NCI-H2227 (cell line): ENCODE data around the gene MRRF.

Source experiments
- DNase-seq: peaks from one replicate; lab custom pipeline; 2025; ENCODE audit not compliant: unreplicated experiment; lab: John Stamatoyannopoulos, UW

Gene MRRF

GRCh38 chr9:122378236-122378635, 113.6 kb downstream of the MRRF start:
- no peak for DNase-seq

DNA sequence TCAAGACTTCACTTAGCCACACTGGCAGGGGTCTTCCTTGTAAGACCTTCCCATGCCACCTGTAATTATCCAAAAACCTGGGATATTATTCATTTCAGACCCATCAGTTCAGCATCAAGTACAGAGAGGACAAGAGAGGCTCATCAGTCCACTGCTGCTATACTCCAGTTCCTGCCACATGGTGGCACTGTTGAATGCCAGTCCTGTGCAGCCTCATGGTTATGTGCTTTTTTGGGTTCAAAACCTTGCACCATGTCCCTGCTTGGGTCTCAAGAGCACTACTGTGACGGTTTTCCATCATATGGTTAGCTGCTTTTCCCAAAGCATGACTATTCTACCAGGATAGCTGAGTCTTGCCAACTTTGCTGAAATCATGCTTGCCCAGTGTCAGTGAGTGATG, 114.7 kb downstream of the MRRF start:
- DNase-seq = no peak

DNA sequence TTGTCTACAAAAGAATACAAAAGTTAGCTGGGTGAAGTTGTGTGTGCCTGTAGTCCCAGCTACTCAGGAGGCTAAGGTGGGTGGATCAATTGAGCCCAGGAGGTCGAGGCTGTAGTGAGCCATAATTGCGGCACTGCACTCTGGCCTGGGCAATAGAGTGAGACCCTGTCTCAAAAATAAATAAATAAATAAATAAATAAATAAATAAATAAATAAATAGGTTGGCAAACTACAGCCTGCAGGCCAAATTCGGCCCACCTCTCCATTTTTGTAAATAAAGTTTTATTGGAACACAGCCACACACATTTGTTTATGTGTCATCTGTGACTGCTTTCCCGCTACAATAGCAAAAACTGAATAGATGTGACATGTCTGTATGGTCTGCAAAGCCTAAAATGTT, 115.6 kb downstream of the MRRF start:
- DNase-seq = no peak
